CD1c-positive myeloid dendritic cell (primary cell): Measurements from ENCODE around the gene TDRD7.

Experiments used
- DNase-seq: peaks from one replicate; pipeline ENCODE4 v3.0.0-alpha.2; 2016; ENCODE audit errors: extremely low spot score

TDRD7 gene, protein sequence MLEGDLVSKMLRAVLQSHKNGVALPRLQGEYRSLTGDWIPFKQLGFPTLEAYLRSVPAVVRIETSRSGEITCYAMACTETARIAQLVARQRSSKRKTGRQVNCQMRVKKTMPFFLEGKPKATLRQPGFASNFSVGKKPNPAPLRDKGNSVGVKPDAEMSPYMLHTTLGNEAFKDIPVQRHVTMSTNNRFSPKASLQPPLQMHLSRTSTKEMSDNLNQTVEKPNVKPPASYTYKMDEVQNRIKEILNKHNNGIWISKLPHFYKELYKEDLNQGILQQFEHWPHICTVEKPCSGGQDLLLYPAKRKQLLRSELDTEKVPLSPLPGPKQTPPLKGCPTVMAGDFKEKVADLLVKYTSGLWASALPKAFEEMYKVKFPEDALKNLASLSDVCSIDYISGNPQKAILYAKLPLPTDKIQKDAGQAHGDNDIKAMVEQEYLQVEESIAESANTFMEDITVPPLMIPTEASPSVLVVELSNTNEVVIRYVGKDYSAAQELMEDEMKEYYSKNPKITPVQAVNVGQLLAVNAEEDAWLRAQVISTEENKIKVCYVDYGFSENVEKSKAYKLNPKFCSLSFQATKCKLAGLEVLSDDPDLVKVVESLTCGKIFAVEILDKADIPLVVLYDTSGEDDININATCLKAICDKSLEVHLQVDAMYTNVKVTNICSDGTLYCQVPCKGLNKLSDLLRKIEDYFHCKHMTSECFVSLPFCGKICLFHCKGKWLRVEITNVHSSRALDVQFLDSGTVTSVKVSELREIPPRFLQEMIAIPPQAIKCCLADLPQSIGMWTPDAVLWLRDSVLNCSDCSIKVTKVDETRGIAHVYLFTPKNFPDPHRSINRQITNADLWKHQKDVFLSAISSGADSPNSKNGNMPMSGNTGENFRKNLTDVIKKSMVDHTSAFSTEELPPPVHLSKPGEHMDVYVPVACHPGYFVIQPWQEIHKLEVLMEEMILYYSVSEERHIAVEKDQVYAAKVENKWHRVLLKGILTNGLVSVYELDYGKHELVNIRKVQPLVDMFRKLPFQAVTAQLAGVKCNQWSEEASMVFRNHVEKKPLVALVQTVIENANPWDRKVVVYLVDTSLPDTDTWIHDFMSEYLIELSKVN

DNA sequence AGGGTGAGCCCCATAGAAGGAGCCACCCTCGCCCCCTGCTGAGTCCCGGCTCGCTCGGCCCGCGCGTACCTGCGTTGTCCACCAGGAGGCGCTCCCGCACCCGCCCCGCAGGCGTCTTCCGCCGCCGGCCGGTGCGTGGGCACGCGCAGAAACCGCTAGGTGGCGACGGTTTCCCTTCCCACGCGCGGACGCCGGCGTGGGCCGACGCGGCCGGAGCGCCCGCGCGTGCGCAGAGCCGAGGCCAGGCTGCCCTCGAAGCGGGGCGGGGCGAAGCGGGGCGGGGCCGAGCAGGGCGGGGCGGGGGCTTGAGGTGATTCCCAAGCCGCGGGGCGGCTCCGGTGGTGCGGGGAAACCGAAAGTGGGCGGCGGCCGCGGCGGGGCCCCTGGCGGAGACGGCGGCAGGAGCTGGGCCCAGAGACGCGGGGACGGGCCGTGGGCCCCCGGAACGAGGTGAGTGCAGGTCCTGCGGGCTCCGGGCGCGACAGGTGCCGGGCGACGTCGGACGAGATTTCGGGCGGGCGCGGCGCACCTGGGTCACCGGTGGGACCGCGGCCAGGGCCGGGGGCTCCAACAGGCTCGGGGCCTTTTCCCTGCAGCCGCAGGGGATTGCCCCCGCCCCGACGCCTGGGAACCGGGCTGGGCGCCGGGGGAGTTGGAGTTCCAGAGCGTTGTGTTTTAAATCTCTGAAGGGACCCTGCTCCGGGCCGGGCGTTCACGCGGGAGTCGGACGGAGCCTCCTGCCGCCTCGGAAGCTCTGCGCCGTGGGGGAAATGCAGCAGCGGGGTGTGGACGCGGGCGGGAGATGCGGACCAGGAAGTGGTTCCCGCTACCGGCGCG is at the start of gene TDRD7:
Gene TDRD7, plus strand, starts transcription at position 308 of the 837 bp plus-strand sequence. CDS start 16,370 bp downstream, outside the sequence.
- DNase-seq: peak; percentile 98

DNA sequence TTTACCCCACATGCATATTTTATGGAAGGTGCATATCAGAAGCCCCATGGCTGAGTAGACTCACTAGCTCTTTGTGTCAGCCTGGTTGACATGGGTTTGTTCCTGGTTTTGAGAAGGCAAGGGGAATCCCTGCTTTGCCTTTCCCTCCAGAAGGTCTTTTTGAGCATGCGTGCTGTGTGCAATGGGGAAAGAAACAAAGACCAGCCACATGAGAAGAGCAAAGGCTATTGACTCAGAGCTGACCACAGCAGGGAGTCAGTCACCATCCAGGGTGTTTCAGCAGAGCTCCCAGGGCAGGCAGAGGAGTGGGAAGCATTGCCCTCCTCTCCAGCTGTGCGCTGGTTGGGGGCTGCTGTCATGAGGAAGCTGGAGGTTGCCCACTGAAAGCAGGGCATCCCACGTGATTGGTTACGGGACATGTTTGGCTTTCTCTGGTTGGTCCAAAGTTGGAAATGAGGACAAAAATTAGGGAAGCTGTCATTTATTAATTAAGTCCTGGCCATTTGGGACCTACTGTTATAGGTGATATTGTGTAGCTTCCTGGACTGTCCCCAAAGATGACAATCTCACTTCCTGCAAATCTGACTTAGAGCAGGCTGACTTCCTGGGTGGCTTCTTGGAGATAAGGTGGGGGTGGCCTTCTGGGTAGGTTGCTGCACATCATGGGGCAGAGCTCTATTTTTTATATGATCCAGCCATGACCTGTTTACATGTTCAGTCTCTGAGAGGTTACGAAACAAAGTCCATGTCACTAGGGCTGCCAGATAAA is 48.9 kb upstream of the TDRD7 start:
- DNase-seq: peak; percentile 37

DNA sequence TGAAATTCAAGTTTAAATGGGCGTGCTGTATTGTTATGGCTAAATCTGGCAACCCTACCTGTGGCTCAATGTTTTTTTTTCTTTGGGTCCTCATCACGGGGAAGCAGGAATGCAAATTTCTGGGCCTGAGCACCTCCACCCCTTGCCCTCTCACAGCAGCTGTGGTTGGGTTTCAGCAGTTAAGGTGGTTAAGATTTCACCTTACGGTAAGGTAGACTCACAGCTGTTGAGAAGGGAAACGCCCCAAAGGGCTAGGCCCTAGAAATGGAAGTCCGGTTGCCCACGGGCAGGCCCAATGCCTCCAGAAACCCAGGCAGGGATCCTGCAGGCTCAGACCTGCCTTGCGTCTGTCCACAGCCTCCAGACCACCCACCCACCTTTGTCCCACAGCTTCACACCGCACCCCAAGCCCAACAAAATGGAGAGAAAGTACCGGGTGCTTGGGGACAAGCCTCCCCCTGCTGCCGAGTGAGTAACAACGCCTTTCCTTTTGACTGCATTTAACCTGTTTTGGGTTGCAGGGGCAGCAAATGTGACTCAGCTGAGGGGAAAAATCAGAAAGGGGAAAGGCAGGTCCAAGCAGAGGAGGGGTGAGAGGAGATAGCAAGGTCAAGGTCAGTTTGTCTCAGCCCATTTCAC is 48.1 kb upstream of the TDRD7 start:
- DNase-seq: no peak

DNA sequence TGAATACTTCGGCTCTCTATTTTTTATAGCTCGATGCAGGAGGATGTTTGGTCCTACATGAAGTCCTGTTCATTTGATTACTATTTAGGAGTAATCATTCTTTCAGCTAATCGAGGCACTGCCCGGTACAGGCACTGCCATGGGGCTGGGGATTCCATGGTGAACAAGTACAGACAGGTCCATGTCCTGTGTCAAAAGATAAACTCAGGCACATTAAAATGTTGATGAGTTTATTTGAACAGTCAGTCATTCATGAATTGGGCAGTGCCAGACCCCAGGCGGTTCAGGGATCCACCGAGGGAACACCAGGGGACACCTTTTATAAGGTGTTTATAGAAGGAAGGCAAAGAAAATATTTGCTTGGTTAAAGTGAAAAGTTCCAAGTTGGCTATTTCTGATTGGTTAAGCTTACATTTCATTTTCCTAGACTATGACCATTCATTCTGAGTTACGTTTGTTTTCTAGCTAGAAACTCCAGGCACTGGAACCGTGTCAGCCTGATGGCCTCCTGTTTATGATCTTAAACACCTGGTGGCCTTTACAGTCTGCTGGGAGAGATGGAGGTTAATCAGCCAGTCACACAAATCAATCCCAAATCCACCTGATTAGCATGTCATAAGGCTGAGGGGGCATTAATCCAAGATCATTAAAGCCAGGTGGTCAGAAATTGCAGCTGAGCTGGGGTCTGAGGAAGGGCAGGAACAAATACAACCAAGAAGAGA is 47.0 kb upstream of the TDRD7 start:
- DNase-seq: no peak

DNA sequence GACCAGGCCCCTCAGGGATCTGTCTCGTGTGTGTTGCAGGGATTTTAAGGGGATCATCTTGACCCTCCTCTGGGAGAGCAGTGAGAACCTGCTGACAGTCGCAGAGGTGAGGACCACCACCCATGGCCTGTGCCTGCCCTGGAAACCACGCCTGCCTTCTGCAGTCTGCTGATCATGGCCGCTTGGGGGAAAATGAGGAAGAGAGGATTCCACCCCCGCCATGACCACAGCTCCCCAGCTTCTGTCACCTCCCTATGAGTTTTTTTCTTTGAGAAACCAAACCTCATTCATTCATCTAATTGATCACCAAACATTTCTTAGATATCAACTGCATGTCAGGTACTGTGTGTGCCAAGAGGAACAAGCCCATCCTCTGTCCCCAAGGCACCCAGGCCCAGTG is 46.3 kb upstream of the TDRD7 start:
- peak; percentile 41 for DNase-seq

DNA sequence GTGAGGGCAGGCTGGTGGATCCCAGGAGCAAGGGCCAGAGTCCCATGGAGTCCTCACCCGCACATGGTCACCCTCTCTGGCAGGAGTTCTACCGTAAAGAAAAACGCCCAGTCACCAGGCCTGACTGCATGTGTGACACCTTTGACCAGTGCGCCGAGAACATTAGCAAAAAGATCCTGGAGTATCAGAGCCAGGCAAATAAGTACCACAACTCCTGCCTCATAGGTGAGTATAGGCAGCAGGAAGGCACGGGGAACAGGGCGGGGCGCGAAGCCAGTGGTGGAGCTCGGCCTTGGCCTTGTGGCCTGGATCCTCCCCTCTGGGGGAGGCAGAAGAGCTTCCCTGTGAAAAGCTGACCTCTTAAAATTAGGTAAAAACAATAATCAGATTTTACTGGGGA is 45.4 kb upstream of the TDRD7 start:
- DNase-seq: no peak

DNA sequence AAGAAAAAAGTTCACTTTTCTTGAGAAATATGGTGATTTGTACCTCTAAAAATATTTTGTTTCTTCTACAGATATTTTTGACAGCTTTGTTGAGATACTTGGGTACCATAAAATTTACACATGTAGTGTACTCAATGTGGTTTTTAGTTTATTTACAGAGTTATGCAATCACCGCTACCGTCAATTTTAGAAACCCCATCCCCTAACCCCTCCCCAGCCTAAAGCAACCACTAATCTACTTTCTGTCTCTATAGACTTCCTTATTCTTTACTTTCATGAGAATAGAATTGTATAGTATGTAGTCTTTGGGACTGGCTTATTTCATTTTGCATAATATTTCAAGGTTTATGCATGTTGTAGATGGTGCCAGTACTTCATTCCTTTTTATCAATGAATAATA is 45.0 kb upstream of the TDRD7 start:
- DNase-seq: no peak

DNA sequence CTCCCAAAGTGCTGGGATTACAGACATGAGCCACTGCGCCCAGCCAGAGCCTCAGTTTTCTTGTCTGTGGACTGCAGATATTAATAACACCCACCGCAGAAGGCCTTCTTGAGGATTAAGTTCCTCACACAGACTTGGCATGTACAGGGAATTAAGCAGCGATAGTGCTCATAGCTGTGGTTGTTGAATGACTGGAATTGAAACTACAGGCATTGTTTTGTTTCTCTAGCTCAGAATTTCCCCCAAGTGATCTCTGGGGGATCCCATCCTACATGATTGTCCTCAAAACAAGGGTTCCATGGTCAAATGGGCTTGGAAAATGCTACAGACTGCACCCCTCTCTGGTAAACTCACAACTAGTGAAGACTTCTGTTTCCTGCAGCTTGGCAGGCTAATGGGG is 44.2 kb upstream of the TDRD7 start:
- no peak for DNase-seq

DNA sequence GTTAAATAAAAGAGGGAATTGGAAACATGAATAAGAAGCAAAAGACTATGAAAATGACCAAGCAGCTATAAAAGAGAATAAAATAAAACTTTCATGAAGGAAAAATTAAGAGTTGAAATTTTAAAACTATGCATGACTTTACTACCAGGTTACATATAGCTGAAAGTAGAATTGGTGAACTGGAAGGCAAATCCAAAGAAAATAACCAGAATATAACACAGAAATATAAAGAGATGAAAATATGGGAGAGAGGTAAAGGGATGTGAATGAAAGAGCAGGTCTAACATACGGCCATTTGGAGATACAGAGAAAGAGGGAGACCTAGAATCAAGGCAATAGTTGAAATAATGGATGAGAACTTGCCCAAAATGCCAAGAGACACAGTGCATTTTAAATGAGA is 42.9 kb upstream of the TDRD7 start:
- DNase-seq: no peak

DNA sequence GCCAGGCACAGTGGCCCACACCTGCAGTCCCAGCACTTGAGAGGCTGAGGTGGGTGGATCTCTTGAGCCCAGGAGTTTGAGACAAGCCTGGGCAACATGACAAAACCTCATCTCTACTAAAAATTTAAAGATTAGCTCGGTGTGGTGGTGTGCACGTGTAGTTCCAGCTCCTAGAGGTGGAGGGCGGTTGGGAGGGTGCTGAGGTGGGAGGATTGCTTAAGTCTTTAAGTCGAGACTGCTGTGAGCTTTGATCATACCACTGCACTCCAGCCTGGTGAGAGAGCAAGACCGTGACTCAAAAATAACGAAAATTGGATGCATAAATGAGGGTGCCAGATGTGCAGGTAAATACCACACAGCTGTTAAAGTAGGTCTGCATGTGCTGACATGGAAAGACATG is 39.3 kb upstream of the TDRD7 start:
- DNase-seq: no peak

DNA sequence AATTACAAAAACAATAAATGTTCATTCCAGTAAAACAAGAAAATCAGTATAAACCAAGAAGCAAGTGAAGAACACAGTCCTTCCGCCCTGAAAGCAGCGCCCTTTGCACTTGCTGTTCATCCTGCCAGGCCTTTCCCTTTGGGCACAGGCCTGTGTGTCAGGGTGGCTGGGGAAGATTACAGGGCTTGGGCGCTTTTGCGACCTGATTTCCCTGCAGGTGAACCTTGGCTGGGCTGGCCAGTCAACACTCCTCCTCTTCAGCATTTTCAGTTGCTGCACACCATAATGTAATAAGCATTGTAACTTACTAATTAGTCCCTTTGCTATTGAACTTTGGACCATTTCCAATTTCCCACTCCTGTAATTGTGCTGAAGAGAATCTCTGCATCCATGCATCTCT is 38.6 kb upstream of the TDRD7 start:
- no peak for DNase-seq

DNA sequence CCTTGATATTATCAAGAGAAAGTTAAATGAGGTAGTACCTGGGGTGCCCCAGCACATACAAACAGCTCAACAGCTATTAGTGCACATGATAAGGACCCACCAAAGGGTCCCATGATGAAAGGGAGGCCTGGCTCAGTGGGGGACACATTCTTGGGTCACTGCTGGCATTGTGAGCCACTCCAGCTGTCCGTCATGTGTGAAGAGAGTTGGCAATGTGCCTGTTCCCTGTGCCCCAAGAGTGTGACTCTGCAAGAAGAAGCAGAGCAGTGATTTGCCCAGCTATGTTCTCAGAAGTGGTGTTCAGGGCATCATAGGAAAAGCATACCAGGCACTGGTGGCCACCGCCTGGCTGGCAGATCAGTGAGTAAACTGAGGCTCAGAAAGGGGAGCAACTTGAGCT is 37.1 kb upstream of the TDRD7 start:
- DNase-seq: no peak

DNA sequence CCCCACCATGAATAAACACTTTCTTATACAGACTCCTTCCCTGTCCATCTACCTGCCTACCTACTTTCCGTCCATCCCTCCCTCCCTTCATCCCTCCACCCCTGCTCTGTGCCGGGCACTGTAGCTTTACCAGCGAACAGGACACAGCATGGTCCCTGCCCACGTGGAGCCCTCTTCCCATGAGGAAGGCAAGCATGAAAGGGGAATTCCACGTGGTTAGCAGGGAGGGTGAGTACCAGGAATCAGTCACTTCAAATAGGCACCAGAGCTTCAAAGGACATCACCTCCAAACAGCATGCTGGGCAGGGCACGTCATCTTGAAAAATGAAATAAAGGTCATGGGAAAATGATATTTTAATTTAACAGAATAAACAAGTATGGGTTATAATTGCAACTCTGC is 35.0 kb upstream of the TDRD7 start:
- DNase-seq: no peak

DNA sequence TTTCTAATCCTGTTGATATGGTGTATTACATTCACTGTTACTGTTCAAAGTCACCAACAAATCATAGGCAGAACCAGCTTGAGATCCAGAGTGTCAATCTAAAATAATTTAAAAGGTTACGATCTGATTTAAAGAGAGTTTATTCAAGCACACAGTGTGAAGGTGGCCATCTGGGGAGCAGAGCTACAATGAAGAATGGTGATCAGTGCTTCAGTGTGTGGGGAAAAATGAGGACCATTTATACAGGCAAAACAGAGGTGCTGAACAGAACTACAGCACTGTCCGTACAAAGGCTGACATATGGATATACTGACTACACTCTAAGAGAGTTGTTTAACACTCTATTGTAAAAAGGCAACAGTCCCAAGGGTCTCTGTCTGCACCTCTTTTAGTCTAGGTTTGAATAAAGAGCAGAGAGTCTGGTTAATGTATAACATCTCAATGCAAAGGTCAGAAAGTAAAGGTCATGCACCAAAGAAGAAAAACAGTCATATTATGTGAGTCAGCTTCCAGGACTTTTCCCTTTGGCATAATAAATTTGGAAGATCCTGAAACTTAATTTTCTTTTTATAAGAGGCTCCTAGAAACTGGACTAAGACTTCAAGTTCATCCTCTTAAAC is 29.7 kb upstream of the TDRD7 start:
- no peak for DNase-seq

DNA sequence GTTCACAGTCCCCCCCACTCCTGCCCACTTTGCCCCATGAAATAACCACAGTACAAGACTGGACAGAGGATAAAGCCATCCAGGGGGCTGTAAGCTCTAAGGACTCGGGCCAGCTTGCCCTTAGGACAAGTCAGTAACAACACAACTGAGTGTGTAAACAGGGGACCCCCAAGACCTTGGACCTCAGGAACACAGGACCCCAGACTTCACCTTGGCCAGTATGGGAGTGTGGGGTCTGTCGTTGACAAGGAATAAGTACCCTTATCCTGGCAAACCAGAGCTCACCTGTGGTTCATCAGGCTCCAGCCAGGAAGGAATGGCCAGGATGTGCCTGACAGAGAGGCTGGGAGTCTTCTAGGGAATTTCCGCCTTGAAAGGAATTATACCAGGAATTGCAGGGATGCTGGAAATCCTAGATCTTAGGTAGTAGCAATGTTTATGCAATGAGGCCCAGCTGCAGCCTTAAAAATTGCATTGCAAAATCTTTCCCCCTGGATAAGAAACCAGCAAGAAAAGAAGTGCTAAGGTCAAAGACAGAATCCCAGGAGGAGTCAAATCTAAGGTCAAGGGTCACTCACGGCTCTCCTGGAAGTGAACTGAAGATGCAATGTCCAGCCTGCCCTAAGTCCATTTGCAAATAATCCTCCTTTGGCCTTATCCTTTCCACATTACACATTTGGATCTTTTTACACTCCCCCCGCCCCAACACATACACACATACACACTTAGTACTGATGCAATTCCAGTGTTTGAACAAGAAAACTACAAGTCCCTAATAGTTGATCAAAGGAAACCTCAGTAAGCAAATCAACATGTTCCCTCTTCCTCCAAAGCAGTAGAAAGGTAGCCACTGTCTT is 27.3 kb upstream of the TDRD7 start:
- DNase-seq: no peak

DNA sequence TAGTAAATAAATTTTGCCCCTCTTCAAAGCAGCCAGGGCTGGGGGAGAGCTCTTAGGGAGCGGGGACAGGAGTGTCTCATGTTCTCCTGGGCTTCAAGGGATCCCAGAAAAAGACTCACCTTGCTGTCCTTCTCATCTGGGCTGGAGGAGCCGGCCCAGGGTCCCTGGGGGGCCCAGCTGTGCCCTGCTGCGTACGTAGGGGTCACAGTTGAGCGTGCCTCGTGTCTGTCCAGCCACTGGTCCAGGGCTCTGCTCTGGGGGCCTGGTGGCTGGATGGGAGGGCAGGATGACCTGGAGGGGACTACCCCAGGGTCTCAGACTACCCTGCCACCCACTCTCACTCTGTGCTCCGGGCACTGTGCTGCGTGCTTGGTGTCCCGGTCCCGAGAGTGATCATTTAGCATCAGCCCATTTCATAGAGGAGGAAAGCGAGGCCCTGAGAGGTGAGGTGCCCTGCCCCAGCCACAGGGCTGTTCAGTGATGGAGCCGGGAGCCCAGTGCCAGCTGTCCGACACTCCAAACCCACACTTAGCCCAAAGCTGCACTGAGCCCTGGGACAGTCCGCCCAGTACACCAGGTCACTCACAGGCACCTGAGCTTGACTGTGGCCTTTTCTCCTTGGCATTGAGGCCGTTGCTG is 26.2 kb upstream of the TDRD7 start:
- no peak for DNase-seq

DNA sequence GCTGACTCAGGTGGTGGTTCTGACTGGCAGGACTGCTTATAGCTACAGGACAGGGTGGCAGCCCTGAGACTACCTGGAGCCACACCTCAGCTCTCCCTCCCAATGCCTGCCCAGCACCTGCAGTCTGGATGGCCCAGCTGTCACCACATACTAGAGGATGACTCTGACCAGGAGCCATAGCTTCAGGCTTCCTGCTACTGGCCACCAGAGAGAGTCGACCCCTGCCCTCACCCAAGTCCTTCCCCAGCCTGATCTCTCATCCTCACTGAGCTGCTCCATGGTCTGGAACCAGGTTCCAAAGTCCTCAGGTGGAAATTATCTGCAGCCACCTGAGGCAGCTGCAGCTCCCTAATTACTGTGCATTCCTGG is 25.6 kb upstream of the TDRD7 start:
- DNase-seq: no peak
